Kidney (tissue), 14 donors: ENCODE results near the gene LY6G6C. TPM values are rescaled to one million over a fixed set of nuclear protein-coding genes. Genes with fewer than 3 reads are reported as not detected.
A peak's percentile ranks its signal among the peaks of the same experiment; 100 is the strongest.

Experiments
- DNase-seq, 5 donors: peaks; one replicate each; pipeline ENCODE4 v3.0.0-alpha.2; 2013 to 2020
- FAIRE-seq: peaks from 2 replicates; lab custom pipeline; 2012; peaks lifted over from hg19 to GRCh38; lab: Jason Lieb, UNC
- H3K27ac ChIP-seq, 2 donors: one replicate each; pipeline ENCODE4 v1.7.0; 2013; ENCODE audit warnings: low read depth in 2 of 2, low read length in 2 of 2, inconsistent platforms in 1 of 2
- H3K27me3 ChIP-seq: one replicate; pipeline ENCODE4 v1.7.1; 2013; ENCODE audit warnings: low read length, inconsistent platforms; ENCODE audit not compliant: control insufficient read depth, insufficient read depth
- H3K36me3 ChIP-seq, 3 donors: one replicate each; pipeline versions ENCODE4 v1.7.0 to v1.7.1; 2013; ENCODE audit warnings: low read length in 3 of 3, control low read depth in 1 of 3, inconsistent platforms in 1 of 3; ENCODE audit not compliant: insufficient read depth in 3 of 3, control insufficient read depth in 2 of 3
- H3K4me1 ChIP-seq, 3 donors: one replicate each; pipeline versions ENCODE4 v1.7.0 to v1.7.1; 2013; ENCODE audit warnings: low read length in 3 of 3, inconsistent platforms in 1 of 3, low read depth in 1 of 3; ENCODE audit not compliant: control insufficient read depth in 2 of 3, insufficient read depth in 2 of 3
- H3K4me3 ChIP-seq, 3 donors: one replicate each; pipeline versions ENCODE4 v1.7.0 to v1.8.1; 2013; ENCODE audit warnings: low read length in 3 of 3, control low read depth in 1 of 3, inconsistent platforms in 1 of 3
- H3K9ac ChIP-seq, 3 donors: one replicate each; pipeline versions ENCODE4 v1.7.0 to v1.7.1; 2013; ENCODE audit warnings: low read length in 3 of 3, control low read depth in 1 of 3, inconsistent platforms in 1 of 3
- H3K9me3 ChIP-seq, 3 donors: one replicate each; pipeline versions ENCODE4 v1.7.0 to v1.7.1; 2013; ENCODE audit warnings: low read length in 3 of 3, control low read depth in 1 of 3, inconsistent platforms in 1 of 3; ENCODE audit not compliant: control insufficient read depth in 2 of 3, insufficient read depth in 1 of 3
- intact Hi-C: fragments of 100-400 bp; cut with DNase I; formaldehyde crosslinking; loops from one replicate; pipeline ENCODE4 v1.11.1; 2022
- polyA plus RNA-seq: library from polyadenylated mRNA; stranded (reverse); fragments of 350-450 nt; fragmentation: Illumina TruSeq; extraction: RNeasy Lipid Tissue Mini Kit (QIAGEN cat#74804); gene quantifications from one replicate; pipeline ENCODE4 v1.2.3, GENCODE V29; 2014; ENCODE audit warnings: low read depth, low replicate concordance; ENCODE audit not compliant: insufficient read depth
- total RNA-seq: library from RNA; stranded (reverse); fragmentation: NEBNext Ultra II Directional; extraction: Animal tissue kit (Norgen Biotek cat#: 25700); gene quantifications from one replicate; pipeline ENCODE4 v1.2.1, GENCODE V29; 2021
- TF ChIP-seq, protein P1 (sequence below): IDR thresholded peaks from 3 replicates; pipeline ENCODE4 v1.5.1; 2012; ENCODE audit warnings: mild to moderate bottlenecking, moderate library complexity, borderline replicate concordance; ENCODE audit not compliant: insufficient read depth; ENCODE audit errors: extremely low read depth
- donor health status: control.
- donor health status: control.
- donor health status: control.
- donor health status: control.
- donor health status: control.
- donor health status: DM: yes; HTN: yes; CAD: no.
- donor health status: Normal renal cell carcinoma (clear cell type).

Gene LY6G6C
- total and polyA plus RNA-seq, 2 donors from 2014 or later, result not detected

DNA sequence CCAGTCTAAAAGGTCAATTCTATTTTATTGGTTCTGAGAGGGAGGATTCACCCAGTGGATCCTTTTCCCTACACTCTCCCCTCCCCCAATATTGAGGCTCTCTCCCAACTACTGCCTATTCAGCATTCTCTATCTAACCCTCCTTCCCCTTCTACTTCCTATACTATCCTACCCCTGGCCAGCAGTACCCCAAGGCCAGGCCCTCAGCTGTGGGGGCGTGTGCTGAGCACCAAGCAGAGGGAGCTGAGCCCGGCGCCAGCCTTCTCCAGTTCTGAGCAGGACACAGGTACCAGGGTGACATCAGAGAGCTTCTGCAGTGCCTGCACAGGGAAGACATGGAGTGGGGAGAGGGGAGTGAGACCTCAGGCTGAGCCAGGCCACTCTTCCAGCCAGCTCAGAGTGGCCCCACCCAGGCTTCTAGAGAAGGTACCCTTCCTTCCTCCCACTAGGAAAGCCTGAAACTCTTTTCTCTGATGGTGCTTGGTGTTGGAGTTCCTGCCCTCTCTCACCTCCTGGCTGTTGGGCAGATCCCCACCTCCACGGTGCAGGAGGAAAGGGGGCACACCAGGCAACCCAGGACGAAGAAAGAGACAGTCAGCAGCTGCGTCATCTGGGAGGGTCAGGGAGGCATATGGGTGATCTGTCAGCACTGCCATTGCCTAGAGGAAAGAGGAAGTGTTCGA lies 5.6 kb upstream of the LY6G6C start:
- Histone ChIP-seq H3K9me3 (no peaks in the 10 kb centered on the region), H3K4me3 (no peak overlapping the region), H3K36me3 (peaks cover 7 to 37% (median 20%) of the 10 kb centered on the region in 3 donors), H3K9ac (no peak overlapping the region), H3K4me1 (peaks cover 0 to 12% (median 0%) of the 10 kb centered on the region in 3 donors), H3K27ac (peak overlapping the region in 1 of 2 donors; percentile 5), H3K27me3 (no peaks in the 10 kb centered on the region)
- intact Hi-C loops, result no loop called here
- TF ChIP-seq, protein P1, sequence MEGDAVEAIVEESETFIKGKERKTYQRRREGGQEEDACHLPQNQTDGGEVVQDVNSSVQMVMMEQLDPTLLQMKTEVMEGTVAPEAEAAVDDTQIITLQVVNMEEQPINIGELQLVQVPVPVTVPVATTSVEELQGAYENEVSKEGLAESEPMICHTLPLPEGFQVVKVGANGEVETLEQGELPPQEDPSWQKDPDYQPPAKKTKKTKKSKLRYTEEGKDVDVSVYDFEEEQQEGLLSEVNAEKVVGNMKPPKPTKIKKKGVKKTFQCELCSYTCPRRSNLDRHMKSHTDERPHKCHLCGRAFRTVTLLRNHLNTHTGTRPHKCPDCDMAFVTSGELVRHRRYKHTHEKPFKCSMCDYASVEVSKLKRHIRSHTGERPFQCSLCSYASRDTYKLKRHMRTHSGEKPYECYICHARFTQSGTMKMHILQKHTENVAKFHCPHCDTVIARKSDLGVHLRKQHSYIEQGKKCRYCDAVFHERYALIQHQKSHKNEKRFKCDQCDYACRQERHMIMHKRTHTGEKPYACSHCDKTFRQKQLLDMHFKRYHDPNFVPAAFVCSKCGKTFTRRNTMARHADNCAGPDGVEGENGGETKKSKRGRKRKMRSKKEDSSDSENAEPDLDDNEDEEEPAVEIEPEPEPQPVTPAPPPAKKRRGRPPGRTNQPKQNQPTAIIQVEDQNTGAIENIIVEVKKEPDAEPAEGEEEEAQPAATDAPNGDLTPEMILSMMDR, result no peak
- FAIRE-seq, result no peak
- DNase-seq, result peak in 1 of 5 donors; percentile 65

DNA sequence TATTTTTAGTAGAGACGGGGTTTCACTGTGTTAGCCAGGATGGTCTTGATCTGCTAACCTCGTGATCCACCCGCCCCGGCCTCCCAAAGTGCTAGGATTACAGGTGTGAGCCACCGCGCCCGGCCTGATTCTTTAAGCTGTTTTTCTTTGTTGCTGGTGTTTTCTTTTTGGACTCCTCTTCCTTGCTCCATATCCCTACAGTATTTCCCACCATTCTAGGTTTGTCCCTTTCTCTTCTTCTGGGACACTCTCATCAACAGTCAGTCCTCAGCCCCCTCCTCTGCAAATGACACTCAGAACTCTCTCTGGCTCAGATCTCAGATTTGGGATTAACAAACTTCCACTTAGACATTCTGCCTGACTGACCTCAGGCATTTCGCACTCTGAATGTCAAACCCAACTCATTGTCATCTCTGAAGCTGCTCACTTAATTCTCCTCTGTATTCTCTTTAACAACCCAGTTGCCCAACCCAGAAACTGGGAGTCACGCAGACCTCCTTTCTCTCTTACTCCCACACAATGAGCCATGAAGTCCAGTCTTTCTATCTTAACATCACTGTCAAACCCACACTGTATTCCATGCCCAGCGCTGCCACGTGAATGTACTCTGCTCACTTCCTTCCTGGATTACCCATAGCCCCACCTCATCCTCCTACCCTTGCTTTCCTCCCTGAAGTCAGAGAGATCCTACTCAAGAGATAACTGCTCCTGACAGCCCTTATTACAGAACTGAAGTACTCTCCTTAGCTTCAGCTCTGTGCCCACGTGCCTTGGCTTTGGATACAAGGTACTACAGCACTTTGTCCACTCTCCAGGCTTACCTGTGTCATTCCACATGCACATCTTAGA lies 4.2 kb upstream of the LY6G6C start:
- DNase-seq (peak in 1 of 5 donors; percentile 4), FAIRE-seq (no peak)
- H3K27ac ChIP-seq, result no peak overlapping the region
- intact Hi-C loops, result no loop called here
- no peak overlapping the region for H3K4me3 ChIP-seq
- H3K27me3 ChIP-seq, result no peaks in the 10 kb centered on the region
- peaks cover 7 to 25% (median 11%) of the 10 kb centered on the region in 3 donors for H3K36me3 ChIP-seq
- H3K4me1 ChIP-seq, result peaks cover 0 to 9% (median 0%) of the 10 kb centered on the region in 3 donors
- TF ChIP-seq, protein P1, result no peak
- H3K9ac ChIP-seq, result no peak overlapping the region
- H3K9me3 ChIP-seq, result no peaks in the 10 kb centered on the region

DNA sequence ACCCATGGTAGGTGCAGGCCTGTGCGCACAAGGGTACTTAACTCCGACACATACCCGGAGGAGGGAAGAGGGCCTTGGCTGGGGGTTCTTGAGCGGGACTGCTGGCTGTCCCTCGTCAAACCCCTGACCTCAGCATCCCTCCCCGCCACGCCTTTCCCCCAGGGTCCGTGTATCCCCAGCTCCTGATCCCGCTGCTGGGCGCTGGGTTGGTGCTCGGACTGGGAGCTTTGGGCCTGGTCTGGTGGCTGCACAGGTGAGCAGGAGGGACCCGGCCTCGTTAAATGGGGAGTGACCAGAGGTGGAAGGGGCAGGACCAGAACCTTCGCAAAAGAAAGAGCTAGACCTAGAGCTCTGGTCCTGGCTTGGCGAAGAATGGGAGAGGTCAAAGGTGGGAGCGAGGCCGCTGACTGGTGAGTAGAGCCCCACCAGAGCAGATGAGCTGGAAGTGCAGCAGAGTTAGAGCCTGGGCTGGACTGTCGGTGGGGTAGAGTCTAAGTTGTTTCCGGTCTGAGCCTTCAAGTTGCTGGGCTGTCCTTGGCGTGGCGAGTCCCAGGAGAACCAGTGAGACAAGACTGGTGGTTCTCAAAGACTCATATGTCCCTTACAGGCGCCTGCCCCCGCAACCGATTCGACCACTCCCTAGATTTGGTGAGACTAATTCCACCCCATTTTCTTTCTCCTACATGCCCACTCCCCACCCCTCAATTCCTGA lies 2.6 kb upstream of the LY6G6C start:
- Histone ChIP-seq H3K4me1 (peaks cover 0 to 6% (median 0%) of the 10 kb centered on the region in 3 donors), H3K9me3 (no peaks in the 10 kb centered on the region), H3K27me3 (no peaks in the 10 kb centered on the region), H3K9ac (no peak overlapping the region), H3K36me3 (peaks cover 7 to 25% (median 10%) of the 10 kb centered on the region in 3 donors), H3K27ac (no peak overlapping the region), H3K4me3 (no peak overlapping the region)
- intact Hi-C loops, result no loop called here
- FAIRE-seq (no peak), DNase-seq (no peak)
- TF ChIP-seq, protein P1, result no peak
